CD4-positive, alpha-beta T cell treated with Interleukin-6 at 100 ng/mL for 8 hours (primary cell): ENCODE results near the gene MMS19.

Experiments
- DNase-seq: peaks from one replicate; pipeline ENCODE4 v3.0.0-alpha.2; 2020; ENCODE audit warnings: mixed read lengths, low spot score

Gene MMS19

DNA sequence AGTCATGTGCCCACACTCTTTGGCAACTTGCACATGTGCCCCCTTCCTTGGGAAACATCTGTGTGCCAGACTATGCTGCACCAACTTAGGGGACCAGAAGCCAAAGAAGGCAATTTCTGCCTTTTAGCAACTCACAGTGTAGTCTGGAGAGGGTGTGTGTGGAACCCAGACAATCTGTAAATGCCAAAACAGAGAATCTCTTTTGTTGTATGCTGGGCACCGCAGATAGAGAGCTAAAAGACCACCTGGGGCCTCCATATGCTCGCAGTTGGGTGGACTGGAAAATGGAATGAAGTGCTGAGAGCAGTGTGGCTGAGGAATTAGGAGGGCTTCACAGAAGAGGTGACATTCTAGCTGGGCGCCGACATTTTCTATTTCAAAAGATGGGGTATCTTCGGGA, 26.9 kb upstream of the MMS19 start:
- DNase-seq, result no peak

GRCh38 chr10:97522937-97523336, 24.7 kb upstream of the MMS19 start:
- no peak for DNase-seq

DNA sequence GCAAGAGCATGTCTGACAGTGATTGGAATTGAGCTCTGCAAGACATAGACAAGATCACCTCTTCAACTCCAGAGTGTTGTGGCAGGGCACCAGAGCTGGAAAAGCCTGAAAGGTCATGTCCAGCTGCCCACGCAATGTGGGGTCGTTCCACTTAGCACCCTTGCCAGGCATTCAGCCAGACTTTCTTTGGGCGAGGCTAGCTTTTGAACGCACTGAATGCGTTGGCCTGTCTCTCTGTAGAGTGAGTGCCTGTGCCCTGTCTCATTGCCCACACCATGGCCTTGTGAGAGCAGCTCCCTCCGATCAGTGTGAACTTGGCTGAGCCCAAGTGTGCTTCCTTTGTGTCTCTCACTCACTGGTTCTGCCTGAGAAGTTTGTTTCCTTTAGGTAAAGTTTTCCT, 23.8 kb upstream of the MMS19 start:
- no peak for DNase-seq

DNA sequence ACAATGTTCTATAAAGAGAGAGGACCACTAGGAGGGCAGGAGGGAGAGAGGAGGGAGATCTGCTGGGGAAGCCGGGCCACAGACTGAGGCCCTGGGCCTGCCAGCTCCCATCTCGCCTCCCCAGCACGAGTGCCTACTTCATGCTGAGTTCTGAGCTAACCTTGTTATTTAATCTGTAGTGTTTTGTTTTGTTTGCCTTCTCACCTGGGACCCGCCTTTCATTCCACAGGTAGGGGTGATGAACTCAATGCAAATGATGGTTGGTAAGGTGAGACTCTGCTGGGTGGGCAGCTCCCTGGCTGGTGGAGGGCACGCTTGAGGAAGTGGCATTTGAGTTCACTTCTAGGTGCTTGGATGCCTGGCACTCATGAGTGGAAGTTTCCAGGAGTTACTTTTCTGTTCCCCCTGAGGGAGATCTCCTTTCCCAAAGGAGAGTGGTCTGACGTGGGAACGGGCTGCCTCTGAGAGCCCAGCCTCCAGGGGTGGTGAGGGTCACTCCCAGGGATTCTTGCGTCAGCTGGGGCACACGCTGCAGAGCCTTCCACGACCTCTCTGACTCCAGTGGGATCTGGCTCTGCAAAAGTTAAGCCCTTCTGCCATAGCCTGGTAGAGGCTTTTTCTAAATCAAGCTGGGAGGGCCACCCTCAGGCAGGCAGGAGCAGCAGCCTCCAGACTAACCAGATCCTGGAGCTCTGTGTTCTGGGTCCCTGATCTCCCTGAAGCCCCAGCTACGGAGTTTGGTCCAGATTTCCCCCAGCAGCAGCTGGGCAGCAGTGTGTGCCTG, 22.9 kb upstream of the MMS19 start:
- DNase-seq, result no peak

- no peak for DNase-seq
Measured at GRCh38 chr10:97520520-97520919, 22.3 kb upstream of the MMS19 start.

GRCh38 chr10:97519342-97519741, 21.1 kb upstream of the MMS19 start:
- DNase-seq, result no peak

GRCh38 chr10:97518301-97519043, 20.2 kb upstream of the MMS19 start:
- no peak for DNase-seq

DNA sequence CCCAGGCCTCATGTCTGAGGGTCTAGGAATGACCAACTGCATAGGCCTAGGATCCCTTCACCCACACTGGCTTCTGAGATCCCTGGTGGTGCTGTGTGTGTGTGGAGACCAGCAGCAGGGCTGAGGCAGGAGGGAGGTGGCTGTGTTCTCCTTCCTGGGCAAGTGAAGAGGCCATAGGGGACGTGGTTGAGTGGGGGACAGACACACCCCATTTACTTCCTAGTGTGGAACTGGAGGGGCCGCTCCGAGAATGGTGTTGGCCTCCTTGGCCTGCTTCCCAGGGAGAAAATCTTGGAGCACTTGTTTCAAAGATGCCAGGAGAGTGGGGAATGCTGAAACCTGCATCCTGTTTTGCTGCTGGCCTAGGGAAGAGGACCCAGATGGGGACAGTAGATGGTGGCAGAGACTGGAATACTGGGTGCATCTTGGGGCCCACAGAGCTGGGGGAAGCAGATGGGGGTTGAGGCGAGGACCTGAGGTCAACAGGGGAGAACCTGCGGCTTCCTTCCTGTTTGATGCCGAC, 19.6 kb upstream of the MMS19 start:
- DNase-seq, result no peak

- no peak for DNase-seq
Measured at GRCh38 chr10:97517096-97517750, 19.0 kb upstream of the MMS19 start.

DNA sequence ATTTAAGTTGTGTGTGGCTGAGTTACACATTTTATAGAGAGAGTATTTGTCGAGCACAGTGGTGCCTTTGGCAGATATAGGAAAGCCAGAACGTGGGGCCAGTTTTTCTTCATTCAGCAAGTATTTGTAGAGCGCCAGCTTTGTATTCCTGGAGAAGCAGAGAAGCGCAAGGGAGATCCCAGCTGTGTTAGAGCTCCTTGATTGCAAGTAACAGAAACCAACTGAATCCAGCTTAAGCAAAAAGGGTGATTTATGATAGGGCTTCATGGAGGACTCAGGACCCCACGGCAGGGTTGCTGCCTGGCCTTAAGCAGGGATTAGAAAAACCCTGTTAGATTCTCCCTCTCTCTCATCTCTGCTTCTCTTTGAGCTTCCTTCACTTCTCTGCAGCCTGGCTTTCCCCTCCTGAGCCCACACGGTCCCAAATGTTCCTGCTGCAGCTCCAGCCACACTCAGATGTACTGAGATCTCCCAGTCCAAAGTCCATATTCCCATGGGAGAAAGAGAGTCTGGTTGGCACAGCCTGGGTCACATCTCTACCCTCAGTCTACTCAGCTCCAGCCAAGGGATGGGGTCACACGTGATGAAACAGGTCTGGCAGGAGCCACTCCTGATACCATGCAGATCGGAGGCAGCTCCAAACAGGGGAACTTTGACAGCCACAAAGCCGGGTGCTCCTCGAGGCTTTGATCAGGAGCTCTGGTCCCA, 17.2 kb upstream of the MMS19 start:
- no peak for DNase-seq

GRCh38 chr10:97514344-97514743, 16.1 kb upstream of the MMS19 start:
- no peak for DNase-seq

- DNase-seq, result no peak
Measured at GRCh38 chr10:97512993-97513392, 14.8 kb upstream of the MMS19 start.

GRCh38 chr10:97511711-97512440, 13.7 kb upstream of the MMS19 start:
- DNase-seq, result no peak

DNA sequence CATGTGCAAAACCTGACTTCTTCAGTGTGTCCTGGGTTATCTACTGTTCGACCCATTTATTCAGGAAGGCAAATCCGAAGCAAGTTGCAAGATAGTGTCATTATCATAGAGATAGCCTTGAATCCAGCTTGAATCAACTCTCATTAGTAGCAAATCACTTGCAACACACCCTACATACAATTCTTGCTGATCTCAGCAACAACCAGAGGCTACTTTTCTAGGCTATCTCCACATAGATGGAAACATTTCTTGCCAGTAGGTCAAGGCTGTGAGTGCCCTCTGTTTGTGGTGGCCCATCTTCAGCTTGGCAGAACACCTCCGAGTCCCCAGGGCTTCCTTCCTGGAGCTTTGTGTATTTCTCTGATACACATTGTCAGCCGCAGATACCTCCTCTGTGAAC, 12.5 kb upstream of the MMS19 start:
- DNase-seq, result no peak

DNA sequence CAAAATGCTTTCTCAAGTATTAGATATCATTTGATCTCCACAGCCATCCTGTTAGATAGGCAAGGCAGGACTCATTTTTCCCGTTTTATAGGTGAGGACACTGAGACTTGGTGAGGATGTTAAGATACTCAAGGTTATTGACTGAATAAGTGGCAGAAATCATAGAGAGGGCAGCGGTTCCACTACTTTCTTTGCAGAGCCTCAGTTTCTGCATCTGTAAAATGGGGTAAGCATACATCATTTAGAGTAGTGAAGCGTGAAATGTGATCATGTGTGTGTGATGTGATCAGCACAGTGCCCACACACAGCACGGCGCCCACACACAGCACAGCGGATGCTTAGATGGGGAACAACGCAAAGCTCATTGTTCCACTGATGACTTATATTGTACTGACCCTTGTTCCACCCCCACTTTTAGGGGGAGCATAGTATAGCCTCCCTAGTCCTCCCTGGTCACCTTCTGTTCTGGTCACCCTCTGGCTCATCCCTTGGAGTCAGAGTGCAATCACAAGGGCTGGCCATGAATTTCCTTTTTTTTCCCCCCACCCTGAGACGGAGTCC, 11.0 kb upstream of the MMS19 start:
- no peak for DNase-seq

- DNase-seq, result no peak
Measured at GRCh38 chr10:97508342-97508741, 10.1 kb upstream of the MMS19 start.

DNA sequence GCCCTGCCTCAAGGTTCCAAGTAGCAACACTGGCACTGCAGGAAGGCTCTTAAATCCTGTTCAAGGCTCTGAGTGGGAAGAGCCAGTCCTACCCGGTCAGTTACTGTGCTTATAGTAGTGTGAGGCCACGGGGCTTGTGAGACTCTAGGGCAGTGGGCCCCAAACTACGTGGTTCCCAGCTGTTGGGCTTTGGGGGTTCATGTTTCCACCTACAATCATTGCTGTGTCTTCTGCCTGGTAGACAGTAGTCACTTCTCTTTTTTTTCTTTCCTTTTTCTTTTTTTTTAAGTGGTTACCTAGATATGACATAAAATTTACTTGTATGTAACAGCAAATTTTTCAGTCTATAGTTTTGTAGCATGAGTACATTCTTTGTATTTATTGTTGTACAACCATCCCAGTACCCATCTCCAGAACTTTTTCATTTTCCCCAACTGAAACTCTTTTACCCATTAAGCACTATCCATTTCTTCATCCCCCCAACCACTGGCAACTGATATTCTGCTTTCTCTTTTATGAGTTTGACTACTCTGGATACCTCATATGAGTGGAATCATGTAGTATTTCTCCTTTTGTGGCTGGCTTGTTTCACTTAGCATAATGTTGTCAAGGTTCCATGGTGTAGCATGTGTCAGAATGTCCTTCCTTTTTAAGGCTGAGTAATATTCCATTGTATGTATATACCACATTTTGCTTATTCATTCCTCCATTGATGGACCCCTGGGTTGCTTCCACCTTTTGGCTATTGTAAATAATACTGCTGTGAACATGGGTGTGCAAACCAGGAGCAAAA, 8.2 kb upstream of the MMS19 start:
- no peak for DNase-seq

DNA sequence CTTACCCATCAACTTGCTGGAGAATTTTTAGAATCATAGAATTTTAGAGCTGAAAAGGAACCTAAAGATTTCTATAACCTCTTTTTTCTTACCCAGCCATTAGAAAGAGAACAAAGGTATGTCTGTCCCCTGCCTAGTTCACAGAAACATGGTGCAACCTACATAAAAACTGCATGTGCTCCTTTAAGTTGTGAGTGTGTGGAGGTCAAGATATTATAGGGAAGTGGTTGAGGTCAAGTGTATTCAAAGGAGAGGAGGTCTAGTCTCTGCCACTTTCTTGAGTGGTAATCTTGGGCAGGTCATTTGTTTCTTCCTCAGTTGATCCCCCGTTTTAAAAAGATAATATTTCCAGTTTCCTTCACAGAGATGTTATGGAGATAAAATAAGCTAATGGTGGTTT, 6.9 kb upstream of the MMS19 start:
- DNase-seq, result no peak

GRCh38 chr10:97503406-97503805, 5.2 kb upstream of the MMS19 start:
- no peak for DNase-seq

- DNase-seq, result no peak
Measured at GRCh38 chr10:97502916-97503315, 4.7 kb upstream of the MMS19 start.

DNA sequence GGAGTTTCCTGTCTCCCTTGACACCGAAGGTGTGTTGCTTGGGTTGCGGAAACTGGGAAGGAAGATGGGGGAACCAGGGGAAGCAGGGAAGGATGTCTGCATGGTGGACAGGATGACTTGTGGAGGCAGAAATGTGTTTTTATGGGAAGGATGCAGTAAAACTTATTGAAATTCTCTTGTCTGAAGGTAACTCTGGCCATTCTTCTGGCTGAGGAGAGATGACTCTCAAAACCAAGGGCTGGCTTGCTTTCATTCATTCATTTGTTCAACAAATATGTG, 2.0 kb upstream of the MMS19 start:
- no peak for DNase-seq
